ENCODE results near the gene FBN1.

The FBN1 gene

DNA sequence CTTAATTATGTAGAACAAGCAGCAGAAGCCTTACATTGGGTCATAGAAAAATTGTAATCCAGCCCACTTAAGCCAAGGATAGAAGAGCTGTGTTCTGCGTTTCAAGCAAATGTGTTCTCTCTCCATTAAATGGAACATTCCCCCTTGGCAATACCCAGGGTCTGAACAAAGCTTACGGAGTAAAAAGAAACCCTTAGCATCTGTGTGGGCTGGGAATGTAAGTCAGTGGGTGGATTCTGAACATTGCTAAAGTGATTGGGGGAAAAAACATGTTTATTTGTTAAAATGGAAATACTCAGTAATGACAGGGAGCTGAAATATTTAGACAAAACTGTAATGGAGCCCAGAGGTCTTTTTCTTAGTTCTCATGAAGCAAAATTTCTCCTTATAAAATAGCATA is 166.9 kb downstream of the FBN1 start:
- H3K27me3 ChIP-seq (ENCODE audit: control insufficient read depth, insufficient read depth, low read length, poor library complexity, severe bottlenecking), result no peaks in the 10 kb centered on the region
- H3K9me3 ChIP-seq (ENCODE audit: control insufficient read depth, low read length), result no peaks in the 10 kb centered on the region
- no peak overlapping the region for H3K4me3 ChIP-seq (ENCODE audit: insufficient read depth, low read depth, low read length)
- no peak overlapping the region for H3K27ac ChIP-seq (ENCODE audit: insufficient read depth, low read depth, low read length, poor library complexity, severe bottlenecking)
- WGBS, 2 experiments, result 85 to 91% methylated on average over 2 of the region's 2 CpGs
- H3K36me3 ChIP-seq (ENCODE audit: control insufficient read depth, insufficient read depth, low read length), result no peaks in the 10 kb centered on the region
- H3K4me1 ChIP-seq (ENCODE audit: control insufficient read depth, insufficient read depth, low read length), result no peaks in the 10 kb centered on the region

GRCh38 chr15:48477795-48478360 is 167.6 kb downstream of the FBN1 start:
- no peaks in the 10 kb centered on the region for H3K27me3 ChIP-seq (ENCODE audit: control insufficient read depth, insufficient read depth, low read length, poor library complexity, severe bottlenecking)
- WGBS, 2 experiments, result 93% methylated on average over 5 to 6 of the region's 6 CpGs
- no peak overlapping the region for H3K4me3 ChIP-seq (ENCODE audit: insufficient read depth, low read depth, low read length)
- no peak overlapping the region for H3K27ac ChIP-seq (ENCODE audit: insufficient read depth, low read depth, low read length, poor library complexity, severe bottlenecking)
- no peaks in the 10 kb centered on the region for H3K36me3 ChIP-seq (ENCODE audit: control insufficient read depth, insufficient read depth, low read length)
- no peaks in the 10 kb centered on the region for H3K4me1 ChIP-seq (ENCODE audit: control insufficient read depth, insufficient read depth, low read length)
- no peaks in the 10 kb centered on the region for H3K9me3 ChIP-seq (ENCODE audit: control insufficient read depth, low read length)

DNA sequence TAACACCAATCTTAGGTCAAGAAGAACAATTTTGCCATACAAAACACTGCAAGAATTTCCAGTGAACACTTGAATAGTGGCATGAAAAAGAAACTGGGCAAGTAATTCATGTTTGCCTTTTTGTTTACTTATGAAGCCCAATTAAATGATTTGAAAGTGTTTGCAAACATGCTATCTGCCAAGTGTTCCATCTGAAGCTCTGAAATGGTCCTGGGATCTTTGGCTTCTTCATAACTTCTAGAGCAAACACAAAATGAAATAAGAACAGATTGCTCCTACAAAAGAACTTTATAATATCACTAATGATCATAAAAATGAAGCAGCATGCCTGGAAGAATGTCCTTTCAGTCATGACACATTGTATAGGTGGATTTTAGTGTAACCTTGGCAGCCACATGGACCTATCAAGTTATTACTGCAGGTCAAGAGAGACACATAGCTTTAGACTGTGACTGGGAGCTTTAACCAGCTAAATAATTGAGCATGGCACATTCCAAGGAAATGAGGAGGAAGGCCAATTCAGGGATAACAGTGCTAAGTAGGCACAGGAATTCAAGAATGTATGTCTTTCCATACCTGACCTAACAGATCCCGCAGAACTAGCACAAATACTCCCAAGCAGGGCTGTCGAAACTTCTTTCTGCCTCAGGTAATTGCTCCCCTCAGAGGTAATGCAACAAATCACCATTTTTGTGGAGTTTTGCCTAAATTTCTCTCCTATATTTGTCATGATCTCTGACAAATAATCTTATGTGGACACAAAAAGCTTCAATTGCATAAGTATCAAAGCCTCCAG is 169.7 kb downstream of the FBN1 start:
- Histone ChIP-seq H3K4me3 (ENCODE audit: insufficient read depth, low read depth, low read length) (no peak overlapping the region), H3K4me1 (ENCODE audit: control insufficient read depth, insufficient read depth, low read length) (no peaks in the 10 kb centered on the region), H3K9me3 (ENCODE audit: control insufficient read depth, low read length) (no peaks in the 10 kb centered on the region), H3K36me3 (ENCODE audit: control insufficient read depth, insufficient read depth, low read length) (no peaks in the 10 kb centered on the region), H3K27me3 (ENCODE audit: control insufficient read depth, insufficient read depth, low read length, poor library complexity, severe bottlenecking) (no peaks in the 10 kb centered on the region), H3K27ac (ENCODE audit: insufficient read depth, low read depth, low read length, poor library complexity, severe bottlenecking) (no peak overlapping the region)
- WGBS, 2 experiments, result 92 to 97% methylated on average over 2 of the region's 2 CpGs

DNA sequence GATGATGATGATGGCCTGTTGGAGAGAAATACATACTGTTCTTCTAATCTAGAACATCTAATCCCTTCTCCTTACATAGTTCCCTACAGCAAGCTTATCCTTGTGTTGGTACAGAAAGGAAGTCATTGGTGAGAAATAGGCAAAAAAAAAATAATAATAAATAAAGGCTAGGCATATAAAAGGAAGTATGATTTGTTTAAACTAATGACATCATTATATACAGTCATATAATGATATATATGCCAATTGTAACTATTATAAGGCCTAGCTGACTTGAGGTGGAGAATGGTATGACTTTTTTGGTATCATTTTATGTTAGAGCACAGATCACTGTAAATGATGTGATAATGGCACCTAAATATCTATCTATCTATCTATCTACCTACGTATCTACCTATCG is 171.8 kb downstream of the FBN1 start:
- no peak overlapping the region for H3K27ac ChIP-seq (ENCODE audit: insufficient read depth, low read depth, low read length, poor library complexity, severe bottlenecking)
- peaks cover 4% of the 10 kb centered on the region for H3K36me3 ChIP-seq (ENCODE audit: control insufficient read depth, insufficient read depth, low read length)
- H3K4me1 ChIP-seq (ENCODE audit: control insufficient read depth, insufficient read depth, low read length), result no peaks in the 10 kb centered on the region
- no peaks in the 10 kb centered on the region for H3K9me3 ChIP-seq (ENCODE audit: control insufficient read depth, low read length)
- WGBS, 2 experiments, result 95 to 100% methylated on average over 2 of the region's 2 CpGs
- H3K27me3 ChIP-seq (ENCODE audit: control insufficient read depth, insufficient read depth, low read length, poor library complexity, severe bottlenecking), result no peaks in the 10 kb centered on the region
- no peak overlapping the region for H3K4me3 ChIP-seq (ENCODE audit: insufficient read depth, low read depth, low read length)

- WGBS, 2 experiments, result 92 to 96% methylated on average over 2 of the region's 2 CpGs
- peaks cover 11% of the 10 kb centered on the region for H3K36me3 ChIP-seq (ENCODE audit: control insufficient read depth, insufficient read depth, low read length)
- no peaks in the 10 kb centered on the region for H3K27me3 ChIP-seq (ENCODE audit: control insufficient read depth, insufficient read depth, low read length, poor library complexity, severe bottlenecking)
- no peak overlapping the region for H3K27ac ChIP-seq (ENCODE audit: insufficient read depth, low read depth, low read length, poor library complexity, severe bottlenecking)
- no peaks in the 10 kb centered on the region for H3K9me3 ChIP-seq (ENCODE audit: control insufficient read depth, low read length)
- no peaks in the 10 kb centered on the region for H3K4me1 ChIP-seq (ENCODE audit: control insufficient read depth, insufficient read depth, low read length)
- no peak overlapping the region for H3K4me3 ChIP-seq (ENCODE audit: insufficient read depth, low read depth, low read length)
These were observed 172.8 kb downstream of the FBN1 start for GRCh38 chr15:48472756-48473155.

DNA sequence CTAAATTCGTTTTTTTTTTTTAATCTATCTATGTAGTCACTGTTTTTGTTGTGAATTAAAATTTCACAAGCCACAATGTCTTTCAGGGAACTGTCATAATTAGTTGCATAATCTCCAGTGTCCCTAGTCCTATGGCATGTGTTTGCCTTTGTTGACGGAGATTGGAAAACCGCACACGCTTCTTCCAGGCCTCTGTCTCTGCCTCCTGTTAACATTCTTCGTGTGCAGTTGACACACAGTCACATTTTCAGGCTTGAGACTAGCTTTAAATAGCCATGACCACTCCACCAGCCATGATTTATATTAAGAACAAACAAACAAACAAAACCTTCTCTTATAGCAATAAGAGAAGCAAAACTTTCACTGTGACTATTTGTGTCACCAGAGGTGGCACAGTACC is 174.4 kb downstream of the FBN1 start:
- Histone ChIP-seq H3K4me1 (ENCODE audit: control insufficient read depth, insufficient read depth, low read length) (no peaks in the 10 kb centered on the region), H3K9me3 (ENCODE audit: control insufficient read depth, low read length) (no peaks in the 10 kb centered on the region), H3K36me3 (ENCODE audit: control insufficient read depth, insufficient read depth, low read length) (peaks cover 13% of the 10 kb centered on the region), H3K27me3 (ENCODE audit: control insufficient read depth, insufficient read depth, low read length, poor library complexity, severe bottlenecking) (no peaks in the 10 kb centered on the region), H3K27ac (ENCODE audit: insufficient read depth, low read depth, low read length, poor library complexity, severe bottlenecking) (no peak overlapping the region), H3K4me3 (ENCODE audit: insufficient read depth, low read depth, low read length) (no peak overlapping the region)
- 88 to 98% methylated on average over 5 of the region's 5 CpGs for WGBS, 2 experiments

- Histone ChIP-seq H3K27ac (ENCODE audit: insufficient read depth, low read depth, low read length, poor library complexity, severe bottlenecking) (no peak overlapping the region), H3K4me3 (ENCODE audit: insufficient read depth, low read depth, low read length) (no peak overlapping the region), H3K27me3 (ENCODE audit: control insufficient read depth, insufficient read depth, low read length, poor library complexity, severe bottlenecking) (no peaks in the 10 kb centered on the region), H3K4me1 (ENCODE audit: control insufficient read depth, insufficient read depth, low read length) (no peaks in the 10 kb centered on the region), H3K36me3 (ENCODE audit: control insufficient read depth, insufficient read depth, low read length) (peaks cover 17% of the 10 kb centered on the region), H3K9me3 (ENCODE audit: control insufficient read depth, low read length) (no peaks in the 10 kb centered on the region)
- 90 to 93% methylated on average over 4 of the region's 4 CpGs for WGBS, 2 experiments
These were observed 175.4 kb downstream of the FBN1 start for GRCh38 chr15:48470096-48470495.

- no peaks in the 10 kb centered on the region for H3K27me3 ChIP-seq (ENCODE audit: control insufficient read depth, insufficient read depth, low read length, poor library complexity, severe bottlenecking)
- no peaks in the 10 kb centered on the region for H3K4me1 ChIP-seq (ENCODE audit: control insufficient read depth, insufficient read depth, low read length)
- no peak overlapping the region for H3K4me3 ChIP-seq (ENCODE audit: insufficient read depth, low read depth, low read length)
- 93 to 95% methylated on average over 5 of the region's 5 CpGs for WGBS, 2 experiments
- peaks cover 17% of the 10 kb centered on the region for H3K36me3 ChIP-seq (ENCODE audit: control insufficient read depth, insufficient read depth, low read length)
- H3K27ac ChIP-seq (ENCODE audit: insufficient read depth, low read depth, low read length, poor library complexity, severe bottlenecking), result no peak overlapping the region
- no peaks in the 10 kb centered on the region for H3K9me3 ChIP-seq (ENCODE audit: control insufficient read depth, low read length)
These were observed 175.8 kb downstream of the FBN1 start for GRCh38 chr15:48469681-48470080.

GRCh38 chr15:48469271-48469670 is 176.2 kb downstream of the FBN1 start:
- no peaks in the 10 kb centered on the region for H3K27me3 ChIP-seq (ENCODE audit: control insufficient read depth, insufficient read depth, low read length, poor library complexity, severe bottlenecking)
- H3K36me3 ChIP-seq (ENCODE audit: control insufficient read depth, insufficient read depth, low read length), result peaks cover 17% of the 10 kb centered on the region
- no peak overlapping the region for H3K27ac ChIP-seq (ENCODE audit: insufficient read depth, low read depth, low read length, poor library complexity, severe bottlenecking)
- no peaks in the 10 kb centered on the region for H3K4me1 ChIP-seq (ENCODE audit: control insufficient read depth, insufficient read depth, low read length)
- H3K4me3 ChIP-seq (ENCODE audit: insufficient read depth, low read depth, low read length), result no peak overlapping the region
- WGBS, 2 experiments, result 98% methylated on average over 6 of the region's 6 CpGs
- no peaks in the 10 kb centered on the region for H3K9me3 ChIP-seq (ENCODE audit: control insufficient read depth, low read length)

GRCh38 chr15:48467801-48468200 is 177.7 kb downstream of the FBN1 start:
- Histone ChIP-seq H3K9me3 (ENCODE audit: control insufficient read depth, low read length) (no peaks in the 10 kb centered on the region), H3K36me3 (ENCODE audit: control insufficient read depth, insufficient read depth, low read length) (peaks cover 23% of the 10 kb centered on the region), H3K4me3 (ENCODE audit: insufficient read depth, low read depth, low read length) (no peak overlapping the region), H3K27me3 (ENCODE audit: control insufficient read depth, insufficient read depth, low read length, poor library complexity, severe bottlenecking) (no peaks in the 10 kb centered on the region), H3K4me1 (ENCODE audit: control insufficient read depth, insufficient read depth, low read length) (no peaks in the 10 kb centered on the region), H3K27ac (ENCODE audit: insufficient read depth, low read depth, low read length, poor library complexity, severe bottlenecking) (no peak overlapping the region)
- whole genome bisulfite sequencing, 2 experiments, result 89 to 90% methylated on average over 4 of the region's 4 CpGs

Data from ectodermal cell (in vitro differentiated cells).